ENCODE results near the gene GPRC5C.

Gene GPRC5C

GRCh38 chr17:74452841-74453661 is 21.2 kb downstream of the GPRC5C start:
- DNase-seq = no peak

DNA sequence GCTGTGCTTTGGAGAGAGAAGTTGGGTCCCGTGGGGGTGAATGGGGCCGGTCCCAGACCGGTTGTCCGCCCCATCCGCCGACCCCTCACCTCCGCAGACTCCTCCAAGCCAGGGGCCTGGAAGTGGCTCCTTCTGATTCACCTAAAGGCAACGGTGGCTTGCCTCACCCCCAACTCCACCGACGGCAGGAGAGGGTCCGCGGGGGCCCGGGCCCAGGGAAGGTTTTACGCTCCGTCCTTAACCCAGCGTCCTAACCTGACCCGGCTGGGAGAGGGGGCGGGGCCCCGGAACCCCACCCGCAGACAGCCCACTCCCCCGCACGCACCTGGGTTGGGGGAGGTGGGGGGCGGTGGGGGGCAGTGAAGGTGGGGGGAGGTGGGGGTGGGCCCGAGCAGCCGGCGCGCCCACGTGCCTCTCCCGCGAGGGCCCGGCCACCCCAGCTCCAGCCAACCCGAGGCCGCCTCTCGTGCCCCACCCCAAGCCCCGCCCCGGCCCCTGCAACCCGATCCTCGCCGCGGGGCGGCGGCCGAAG is 21.8 kb downstream of the GPRC5C start:
- DNase-seq = peak; percentile 78 to 79

- no peak for DNase-seq
Observed at GRCh38 chr17:74454197-74455024, 22.5 kb downstream of the GPRC5C start.

GRCh38 chr17:74455025-74455545 is 23.2 kb downstream of the GPRC5C start:
- DNase-seq = no peak

DNA sequence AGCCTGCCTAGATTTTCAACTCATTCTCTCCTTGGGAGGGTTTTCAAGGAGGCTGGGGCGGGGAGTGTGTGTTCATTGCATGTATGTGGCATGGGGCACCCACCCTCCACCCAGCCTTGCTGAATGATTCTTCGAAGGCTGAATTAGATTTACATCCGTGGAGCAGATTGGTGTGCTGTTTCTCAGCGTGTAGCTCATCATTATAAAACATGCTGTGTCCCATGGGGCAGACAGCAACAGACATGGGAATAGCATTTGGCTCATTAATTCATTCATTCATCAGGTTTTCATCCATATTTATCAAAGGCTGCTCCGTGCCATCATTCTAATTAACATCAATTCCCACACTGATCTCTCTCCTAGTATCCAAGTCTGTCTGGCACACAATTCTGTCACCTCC is 23.9 kb downstream of the GPRC5C start:
- DNase-seq = no peak

GRCh38 chr17:74457146-74457819 is 25.4 kb downstream of the GPRC5C start:
- DNase-seq = peak; percentile 73 to 78

DNA sequence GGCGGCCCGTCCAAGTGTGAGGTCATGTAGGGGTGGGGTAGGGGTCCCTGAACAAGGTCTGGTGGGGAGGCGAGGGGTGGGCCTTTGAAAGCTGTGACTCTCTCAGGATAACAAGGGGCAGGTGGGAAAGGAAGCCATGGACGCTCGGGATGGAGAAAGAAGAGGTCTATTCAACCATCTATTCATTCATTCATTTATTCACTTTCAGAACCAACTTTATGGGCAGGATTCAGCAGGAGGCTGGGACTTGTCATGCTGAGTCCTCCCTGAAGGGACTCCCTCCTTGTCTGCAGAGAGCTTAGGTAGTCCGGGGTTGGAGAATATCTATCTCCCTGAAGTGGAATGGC is 25.9 kb downstream of the GPRC5C start:
- DNase-seq = no peak

- no peak for DNase-seq
Observed at GRCh38 chr17:74458835-74459234, 26.9 kb downstream of the GPRC5C start.

DNA sequence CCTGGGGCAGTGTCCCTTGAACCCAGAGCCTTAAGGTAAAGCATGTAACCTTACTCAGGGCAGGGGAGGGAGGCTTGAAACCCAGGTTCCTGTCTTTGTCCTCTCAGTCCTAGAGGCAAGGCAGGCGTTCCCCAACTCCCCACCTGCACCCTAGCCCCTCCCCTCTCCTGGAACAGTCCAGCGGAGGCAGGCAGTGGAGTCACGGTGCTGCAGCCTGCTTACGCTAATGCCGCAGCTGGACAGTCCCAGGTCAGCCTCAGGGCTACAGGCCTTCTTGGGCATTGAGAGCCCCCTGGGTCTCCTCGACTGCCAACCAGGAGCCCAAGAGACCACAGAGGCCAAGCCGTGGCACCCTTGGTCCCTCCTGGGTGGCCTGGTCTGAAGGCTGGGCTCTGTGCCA is 27.7 kb downstream of the GPRC5C start:
- no peak for DNase-seq

- DNase-seq = no peak
Observed at GRCh38 chr17:74460241-74460640, 28.4 kb downstream of the GPRC5C start.

GRCh38 chr17:74460996-74461395 is 29.1 kb downstream of the GPRC5C start:
- no peak for DNase-seq

DNA sequence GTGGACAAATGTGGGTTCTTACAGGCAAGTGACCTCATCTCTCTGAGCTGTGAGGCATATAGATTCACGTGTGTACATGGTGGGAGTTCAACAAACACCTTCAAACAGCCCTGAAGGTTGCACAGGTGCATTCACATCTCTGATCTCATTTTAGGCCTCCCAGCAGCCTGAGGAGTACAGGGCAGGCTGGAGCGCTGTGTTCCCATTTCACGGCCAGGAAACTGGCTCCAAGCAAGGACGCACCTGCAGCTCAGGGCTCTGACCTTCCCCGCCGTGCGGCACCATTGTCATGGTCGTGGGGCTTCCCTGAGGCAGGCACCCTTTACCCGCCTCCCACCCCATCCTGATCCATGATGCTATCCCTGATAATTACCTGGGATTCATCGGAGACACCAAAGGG is 29.7 kb downstream of the GPRC5C start:
- DNase-seq = no peak

DNA sequence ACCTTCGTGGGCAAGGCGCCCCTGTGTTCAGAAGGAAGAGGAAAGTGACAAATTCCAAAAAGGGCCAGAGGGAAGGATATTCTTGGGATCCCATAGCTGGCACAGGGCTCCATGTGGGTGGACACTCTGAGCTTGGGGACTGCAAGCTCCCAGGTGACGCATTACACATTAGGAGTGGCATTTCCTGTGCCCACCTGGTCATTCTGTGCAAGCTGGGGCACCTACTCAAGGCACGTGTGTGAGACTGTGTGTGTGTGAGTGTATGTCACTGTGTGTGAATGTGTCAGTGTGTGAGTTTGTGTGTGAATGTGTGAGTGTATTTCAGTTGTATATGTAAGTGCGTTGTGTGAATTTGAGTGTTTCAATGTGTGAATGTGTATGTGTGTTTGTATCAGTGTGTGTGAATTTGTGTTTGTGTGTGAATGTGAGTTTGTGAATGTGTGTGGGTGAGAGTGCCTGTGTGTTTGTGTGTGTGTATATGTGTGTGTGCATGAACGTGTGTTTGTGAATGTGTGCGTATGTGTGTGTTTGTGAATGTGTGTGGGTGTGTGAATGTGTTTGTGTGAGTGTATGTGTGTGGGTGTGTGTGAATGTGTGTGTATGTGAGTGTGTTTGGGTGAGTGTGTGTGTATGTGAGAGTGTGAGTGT is 33.0 kb downstream of the GPRC5C start:
- DNase-seq = no peak

- DNase-seq = no peak
Observed at GRCh38 chr17:74465378-74466110, 33.7 kb downstream of the GPRC5C start.

GRCh38 chr17:74466111-74466827 is 34.4 kb downstream of the GPRC5C start, which contains the start of gene CD300A:
CD300A (plus strand) TSS chr17:74466634; CDS start chr17:74466704, 70 bp downstream.
- peak in 1 of 2 donors; percentile 52 for DNase-seq

DNA sequence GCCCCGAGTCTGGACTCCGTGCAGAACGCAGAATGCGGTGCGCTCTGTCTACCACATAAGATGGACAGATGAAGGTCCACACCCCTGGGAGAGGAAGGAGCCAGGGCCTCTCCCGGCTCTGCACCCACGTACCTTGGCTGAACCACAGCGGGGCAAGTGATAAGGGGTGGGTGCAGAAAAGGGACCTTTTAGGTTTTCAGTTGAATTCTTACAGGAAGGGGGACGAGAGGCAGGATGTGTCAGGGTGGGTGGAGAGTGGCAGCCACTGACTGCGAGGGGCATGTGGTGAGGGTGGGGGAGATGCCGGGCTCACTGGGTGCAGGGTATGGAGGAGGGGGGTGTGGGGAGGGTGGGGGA is 34.9 kb downstream of the GPRC5C start:
- DNase-seq = no peak

GRCh38 chr17:74467221-74467951 is 35.5 kb downstream of the GPRC5C start:
- peak in 1 of 2 donors; percentile 53 for DNase-seq

- DNase-seq = no peak
Observed at GRCh38 chr17:74471341-74471740, 39.5 kb downstream of the GPRC5C start.

GRCh38 chr17:74472890-74473289 is 41.0 kb downstream of the GPRC5C start:
- DNase-seq = no peak

DNA sequence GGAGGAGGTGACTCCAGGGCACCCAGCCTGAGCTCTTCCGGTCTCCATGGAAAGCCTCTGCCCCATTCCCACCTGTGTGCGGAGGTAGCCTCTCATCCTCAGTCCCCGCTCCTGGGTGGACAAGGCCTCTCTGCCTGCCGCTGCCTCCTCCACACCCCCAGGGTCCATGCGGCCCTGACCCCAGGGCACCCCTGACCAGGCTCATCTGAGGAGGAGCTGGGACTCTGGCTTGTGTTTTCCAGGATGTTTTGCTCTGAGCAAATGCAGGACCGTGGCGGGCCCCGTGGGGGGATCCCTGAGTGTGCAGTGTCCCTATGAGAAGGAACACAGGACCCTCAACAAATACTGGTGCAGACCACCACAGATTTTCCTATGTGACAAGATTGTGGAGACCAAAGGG is 41.4 kb downstream of the GPRC5C start:
- no peak for DNase-seq
